ENCODE measurements around the gene CDK5R1. TPM values are rescaled to one million over a fixed set of nuclear protein-coding genes. Genes with fewer than 3 reads are reported as not detected.

Gene CDK5R1
- total RNA-seq, 1 donor from 2014 or later: 8.0 TPM

DNA sequence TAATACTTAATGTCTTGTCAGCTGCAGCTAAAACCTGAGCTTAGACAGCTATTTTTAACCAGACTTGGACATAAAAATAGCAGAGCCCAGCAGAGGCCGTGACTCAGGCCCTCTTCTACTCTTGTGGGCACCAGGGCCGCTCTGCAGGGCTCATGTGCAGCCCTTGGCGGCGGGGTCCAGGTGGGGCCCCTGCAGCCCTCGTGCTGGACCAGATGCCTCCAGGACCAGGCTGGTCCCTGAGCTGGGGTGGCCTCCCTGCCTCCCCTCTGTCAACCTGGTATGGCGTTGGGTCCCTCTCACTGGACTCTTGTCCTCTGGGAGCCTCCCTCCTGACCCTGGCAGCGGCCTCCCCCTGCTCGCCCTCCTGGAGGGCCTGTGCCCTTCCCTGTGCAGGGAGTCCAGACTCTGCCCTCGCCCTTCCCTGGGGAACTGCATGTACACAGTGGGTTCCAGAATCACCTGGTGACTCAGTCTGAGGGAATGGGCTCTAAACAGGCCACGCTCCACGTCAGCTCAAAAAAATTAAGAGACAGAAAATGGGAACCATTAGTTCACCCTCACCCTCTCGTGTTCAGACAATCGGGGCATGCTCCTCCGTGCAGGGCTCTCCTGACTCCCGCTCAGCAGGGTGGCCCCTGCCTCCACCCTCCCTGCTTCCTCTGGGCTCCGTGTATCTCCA, 9.7 kb downstream of the CDK5R1 start:
- no peak overlapping the region for H3K4me3 ChIP-seq (ENCODE audit: low read depth, low read length)
- TF ChIP-seq, protein P1, sequence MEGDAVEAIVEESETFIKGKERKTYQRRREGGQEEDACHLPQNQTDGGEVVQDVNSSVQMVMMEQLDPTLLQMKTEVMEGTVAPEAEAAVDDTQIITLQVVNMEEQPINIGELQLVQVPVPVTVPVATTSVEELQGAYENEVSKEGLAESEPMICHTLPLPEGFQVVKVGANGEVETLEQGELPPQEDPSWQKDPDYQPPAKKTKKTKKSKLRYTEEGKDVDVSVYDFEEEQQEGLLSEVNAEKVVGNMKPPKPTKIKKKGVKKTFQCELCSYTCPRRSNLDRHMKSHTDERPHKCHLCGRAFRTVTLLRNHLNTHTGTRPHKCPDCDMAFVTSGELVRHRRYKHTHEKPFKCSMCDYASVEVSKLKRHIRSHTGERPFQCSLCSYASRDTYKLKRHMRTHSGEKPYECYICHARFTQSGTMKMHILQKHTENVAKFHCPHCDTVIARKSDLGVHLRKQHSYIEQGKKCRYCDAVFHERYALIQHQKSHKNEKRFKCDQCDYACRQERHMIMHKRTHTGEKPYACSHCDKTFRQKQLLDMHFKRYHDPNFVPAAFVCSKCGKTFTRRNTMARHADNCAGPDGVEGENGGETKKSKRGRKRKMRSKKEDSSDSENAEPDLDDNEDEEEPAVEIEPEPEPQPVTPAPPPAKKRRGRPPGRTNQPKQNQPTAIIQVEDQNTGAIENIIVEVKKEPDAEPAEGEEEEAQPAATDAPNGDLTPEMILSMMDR (conservative IDR thresholded peaks at IDR 0.05; ENCODE audit: low read depth, low read length): no peak
- DNase-seq (ENCODE audit: low read depth): no peak

DNA sequence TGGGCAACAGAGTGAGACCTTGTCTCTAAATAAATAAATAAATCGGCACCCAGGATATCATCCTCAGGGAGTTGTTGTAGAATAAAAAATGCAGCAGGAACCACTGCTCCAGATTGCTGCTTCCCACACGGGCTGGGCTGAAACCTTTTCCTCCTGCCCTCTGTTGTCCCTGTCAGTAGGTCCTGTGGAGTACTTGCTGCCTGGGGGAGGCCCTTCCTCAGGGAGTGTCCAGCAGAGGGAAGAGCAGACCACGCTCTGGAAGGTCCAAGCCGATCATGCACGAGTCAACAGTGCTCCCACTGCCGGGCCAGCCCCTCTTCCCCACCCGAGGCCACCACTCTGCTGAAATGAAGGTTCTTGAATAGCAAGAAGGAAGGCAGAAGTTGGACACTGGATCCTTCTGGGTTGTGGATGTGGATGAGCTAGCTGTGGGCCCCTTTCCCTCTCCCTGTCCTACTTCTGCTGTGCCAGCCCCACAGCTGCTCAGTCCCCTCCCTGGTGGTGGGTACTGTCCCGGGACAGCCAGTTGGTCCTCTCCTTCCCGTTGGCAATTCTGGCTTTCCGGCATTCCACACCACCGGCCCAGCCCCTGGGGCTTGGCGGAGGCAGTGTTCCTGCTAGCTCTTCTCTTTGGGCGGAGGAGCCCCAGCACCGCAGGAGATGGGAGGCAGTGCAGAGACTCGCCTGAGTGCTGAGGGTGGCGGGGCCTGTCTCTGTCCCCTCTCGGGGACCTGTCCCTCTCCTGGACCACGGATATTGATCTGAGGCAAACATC, 10.8 kb downstream of the CDK5R1 start:
- no peak for DNase-seq (ENCODE audit: low read depth)
- H3K4me3 ChIP-seq (ENCODE audit: low read depth, low read length): no peak overlapping the region
- TF ChIP-seq, protein P1 (conservative IDR thresholded peaks at IDR 0.05; ENCODE audit: low read depth, low read length): peak; percentile 7

DNA sequence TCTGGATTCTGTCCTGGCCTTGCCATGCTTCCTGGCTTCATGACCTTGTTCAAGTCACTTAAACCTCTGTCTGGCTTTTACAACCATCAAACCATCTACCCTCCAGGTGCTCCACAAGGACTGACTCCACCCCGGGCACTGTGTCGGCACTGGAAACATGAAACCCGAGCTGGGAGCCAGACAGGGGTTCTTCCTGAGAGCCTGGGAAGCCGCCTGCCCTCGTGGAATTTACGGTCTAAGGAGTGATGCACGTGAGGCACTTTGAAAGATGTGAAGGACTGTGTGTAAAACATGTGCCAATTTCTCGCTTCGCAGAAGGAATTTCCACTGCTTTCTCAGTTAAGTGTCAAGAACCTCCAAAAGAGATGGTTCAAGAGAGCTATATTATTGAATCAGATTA, 11.6 kb downstream of the CDK5R1 start:
- no peak overlapping the region for H3K4me3 ChIP-seq (ENCODE audit: low read depth, low read length)
- DNase-seq (ENCODE audit: low read depth): no peak
- TF ChIP-seq, protein P1 (conservative IDR thresholded peaks at IDR 0.05; ENCODE audit: low read depth, low read length): no peak

DNA sequence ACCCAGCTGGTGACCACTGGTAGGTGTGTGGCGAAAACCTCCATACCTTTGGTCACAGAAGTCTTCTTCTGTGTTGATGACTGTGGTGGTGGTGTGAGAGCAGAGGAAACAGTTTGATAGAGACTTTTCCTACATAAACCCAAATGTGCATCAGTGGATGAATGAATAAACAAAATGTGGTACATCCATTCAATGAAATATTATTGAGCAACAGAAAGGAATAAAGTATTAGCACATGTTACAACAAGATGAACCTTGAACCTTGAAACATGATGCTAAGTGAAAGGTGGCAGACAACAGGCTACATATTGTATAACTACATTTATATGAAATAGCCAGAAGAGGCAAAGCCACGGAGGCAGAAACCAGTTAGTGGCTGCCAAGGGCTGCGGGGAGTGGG, 15.2 kb downstream of the CDK5R1 start:
- no peak overlapping the region for H3K4me3 ChIP-seq (ENCODE audit: low read depth, low read length)

DNA sequence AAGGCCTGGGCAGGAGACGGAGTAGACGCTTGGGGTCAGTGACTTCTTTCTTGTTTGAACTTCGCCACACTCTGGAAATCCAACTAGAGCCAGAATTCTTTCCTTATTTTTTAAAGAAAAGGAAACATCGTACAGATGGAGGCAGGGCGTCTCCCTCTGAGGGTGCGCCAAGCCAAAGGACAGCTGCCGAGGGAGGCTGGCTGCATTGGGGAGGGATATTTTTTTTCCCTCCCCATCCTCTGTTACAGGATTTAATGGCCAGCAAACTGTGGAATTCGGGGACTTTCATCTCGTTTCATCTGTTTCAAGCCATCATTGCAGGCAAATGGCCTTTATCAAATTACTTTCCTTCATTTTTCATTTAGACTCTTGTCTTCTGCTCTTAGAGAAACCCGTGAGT, 15.9 kb downstream of the CDK5R1 start:
- H3K4me3 ChIP-seq (ENCODE audit: low read depth, low read length): no peak overlapping the region
- TF ChIP-seq, protein P1 (conservative IDR thresholded peaks at IDR 0.05; ENCODE audit: low read depth, low read length): no peak

More for the DNA sequence above, 15.2 kb downstream of the CDK5R1 start:
- no peak for DNase-seq (ENCODE audit: low read depth)
- TF ChIP-seq, protein P1 (conservative IDR thresholded peaks at IDR 0.05; ENCODE audit: low read depth, low read length): no peak

DNA sequence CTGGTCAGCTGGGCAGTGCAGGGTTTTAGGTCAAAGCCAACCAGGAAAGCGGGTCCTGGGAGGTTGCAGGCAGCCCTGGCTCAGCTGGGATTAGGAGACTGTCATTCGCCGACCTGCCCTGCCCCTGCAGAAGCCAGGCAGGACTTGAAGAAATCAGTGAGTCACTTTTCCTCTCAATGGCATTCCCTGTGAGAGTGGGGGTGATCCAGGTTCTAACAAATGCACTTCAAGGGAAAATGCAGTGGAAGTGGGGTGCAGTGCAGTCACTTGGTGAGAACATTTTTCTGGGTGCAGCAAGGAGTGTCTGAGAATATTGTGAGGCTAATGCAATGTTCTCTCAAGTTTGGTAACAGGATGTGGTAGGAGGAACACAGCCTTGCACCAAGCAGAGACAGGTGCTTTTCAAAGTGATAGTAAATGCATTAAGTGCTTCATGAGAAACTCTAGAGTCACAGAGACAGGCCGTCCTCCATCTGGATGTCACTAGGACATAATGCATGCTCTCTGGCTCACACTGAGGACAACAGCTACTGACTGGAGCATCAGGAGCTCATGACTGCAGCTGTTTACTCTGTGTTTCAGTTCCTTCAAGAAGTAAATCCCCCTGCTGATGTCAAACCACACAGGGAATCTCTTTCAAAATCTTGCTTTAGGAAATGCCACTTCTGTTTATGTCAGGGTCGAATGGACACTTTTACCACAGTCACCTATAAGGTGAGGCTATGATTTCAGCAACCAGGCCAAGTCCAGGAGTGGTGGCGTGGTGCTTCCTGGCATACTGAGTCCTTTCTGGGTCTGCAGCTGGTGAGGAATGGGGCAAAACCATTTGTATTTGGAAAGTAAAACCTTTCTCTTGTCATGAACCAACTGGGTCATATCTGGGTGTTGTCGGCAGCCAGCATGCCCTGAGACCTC, 16.7 kb downstream of the CDK5R1 start:
- TF ChIP-seq, protein P1 (conservative IDR thresholded peaks at IDR 0.05; ENCODE audit: low read depth, low read length): no peak
- no peak for DNase-seq (ENCODE audit: low read depth)
- H3K4me3 ChIP-seq (ENCODE audit: low read depth, low read length): no peak overlapping the region

More for the DNA sequence above, 15.9 kb downstream of the CDK5R1 start:
- DNase-seq (ENCODE audit: low read depth): no peak

All from epithelial cell of proximal tubule (primary cell).